ENCODE data around the gene LSM14A. TPM values are rescaled to one million over a fixed set of nuclear protein-coding genes. Genes with fewer than 3 reads are reported as not detected.

The LSM14A gene
- 100 to 1,000 TPM in 1 of 4 donors, 10 to 100 TPM in 3; 51.5 to 110 (median 62.9) TPM for total RNA-seq

DNA sequence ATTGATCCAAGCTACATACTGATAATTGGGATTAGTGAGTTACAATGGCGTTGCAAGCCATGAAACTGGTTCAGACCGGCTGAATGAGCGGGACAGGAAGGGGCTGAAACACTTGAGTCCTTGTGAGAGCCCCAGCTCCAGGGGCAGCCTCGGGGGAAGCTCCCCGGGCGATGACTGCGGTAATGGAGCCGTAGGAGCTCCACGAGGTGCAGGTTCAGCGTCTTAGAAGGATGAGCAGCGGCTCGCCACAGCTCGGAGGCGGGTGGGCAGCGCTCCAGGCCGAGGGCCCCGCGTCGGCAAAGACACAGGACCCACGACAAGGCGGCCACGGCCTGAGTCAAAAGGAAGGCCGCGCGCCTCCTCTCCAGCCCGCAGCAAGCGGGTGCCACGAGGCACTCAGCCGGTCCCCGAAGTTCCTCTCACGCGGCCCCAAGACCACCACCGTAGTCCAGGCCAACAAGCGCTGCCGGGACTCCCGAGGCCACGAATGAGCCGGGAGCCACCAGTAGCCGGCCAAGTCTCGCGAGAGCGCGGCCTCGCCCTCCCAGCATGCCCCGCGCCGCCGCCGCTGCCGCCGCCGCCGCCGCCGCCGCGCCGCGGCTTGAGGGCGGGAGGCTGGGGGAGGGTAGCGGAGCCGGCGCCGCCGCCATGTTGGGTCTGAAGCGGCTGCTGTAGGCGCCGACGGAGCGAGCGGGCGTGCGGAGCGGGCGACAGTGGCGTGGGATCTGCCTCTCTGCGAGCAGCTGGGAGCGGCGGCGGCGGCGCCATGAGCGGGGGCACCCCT lies at the start of gene LSM14A:
Gene LSM14A, plus strand, starts transcription at position 628 of the 784 bp plus-strand sequence. Its CDS starts 139 bp downstream, at position 767.
- no peaks in the 10 kb centered on the region for H3K36me3 ChIP-seq
- peak within 1 kb of the TSS; percentile 98 to 100 (median 100) for H3K27ac ChIP-seq
- peaks cover 4 to 49% (median 29%) of the 10 kb centered on the region in 3 donors for H3K4me1 ChIP-seq
- no peaks in the 10 kb centered on the region for H3K27me3 ChIP-seq
- WGBS, 2 donors = 0% methylated on average over 3 to 13 of the region's 83 CpGs
- peak; percentile 63 for DNase-seq
- no peaks in the 10 kb centered on the region for H3K9me3 ChIP-seq
- intact Hi-C loops (cut with DNase I) = no loop called here
- TF ChIP-seq CTCF (IDR thresholded peaks at IDR 0.05) (peak in 1 of 6 experiments; percentile 7), POLR2A (IDR thresholded peaks at IDR 0.05) (peak in 3 of 4 donors; percentile 23 to 76 (median 71))
- H3K4me3 ChIP-seq = peak within 1 kb of the TSS; percentile 85 to 98 (median 94)

GRCh38 chr19:34124828-34125227 lies 47.5 kb upstream of the LSM14A start:
- H3K27me3 ChIP-seq = no peaks in the 10 kb centered on the region
- intact Hi-C loops (cut with DNase I) = no loop called here
- DNase-seq = no peak
- TF ChIP-seq CTCF (IDR thresholded peaks at IDR 0.05) (no peak), POLR2A (IDR thresholded peaks at IDR 0.05) (no peak)
- no peak overlapping the region for H3K4me3 ChIP-seq
- no peaks in the 10 kb centered on the region for H3K4me1 ChIP-seq
- WGBS, 2 donors = 0% methylated on average over 1 of the region's 1 CpG; no CpG with 5 or more reads in 1 of the 2 donors
- no peaks in the 10 kb centered on the region for H3K9me3 ChIP-seq
- no peaks in the 10 kb centered on the region for H3K36me3 ChIP-seq
- no peak overlapping the region for H3K27ac ChIP-seq

GRCh38 chr19:34126966-34127365 lies 45.3 kb upstream of the LSM14A start:
- Histone ChIP-seq H3K36me3 (no peaks in the 10 kb centered on the region), H3K27me3 (no peaks in the 10 kb centered on the region), H3K9me3 (no peaks in the 10 kb centered on the region), H3K27ac (no peak overlapping the region), H3K4me1 (no peaks in the 10 kb centered on the region), H3K4me3 (no peak overlapping the region)
- TF ChIP-seq CTCF (IDR thresholded peaks at IDR 0.05) (no peak), POLR2A (IDR thresholded peaks at IDR 0.05) (no peak)
- intact Hi-C loops (cut with DNase I) = no loop called here
- no peak for DNase-seq
- WGBS, 2 donors = 59 to 93% methylated on average over 2 to 4 of the region's 8 CpGs

DNA sequence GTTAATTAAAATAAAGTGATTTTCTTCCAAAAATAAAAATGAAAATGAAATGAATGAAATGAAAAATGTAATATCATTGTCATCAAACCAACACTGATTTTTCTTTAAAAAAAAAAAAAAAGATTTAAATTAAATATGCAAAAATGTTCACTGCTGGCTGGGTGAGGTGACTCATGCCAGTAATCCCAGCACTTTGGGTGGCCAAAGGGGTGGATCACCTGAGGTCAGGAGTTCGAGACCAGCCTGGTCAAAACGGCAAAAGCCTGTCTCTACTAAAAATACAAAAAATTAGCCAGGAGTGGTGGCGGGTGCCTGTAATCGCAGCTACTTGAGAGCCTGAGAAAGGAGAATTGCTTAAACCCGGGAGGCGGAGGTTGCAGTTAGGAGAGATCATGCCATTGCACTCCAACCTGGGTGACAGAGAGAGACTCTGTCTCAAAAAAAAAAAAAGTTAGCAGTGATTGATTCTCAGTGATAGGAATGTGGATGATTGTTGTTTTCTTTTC lies 44.6 kb upstream of the LSM14A start:
- intact Hi-C loops (cut with DNase I) = no loop called here
- H3K9me3 ChIP-seq = no peaks in the 10 kb centered on the region
- no peak overlapping the region for H3K4me3 ChIP-seq
- H3K36me3 ChIP-seq = no peaks in the 10 kb centered on the region
- no peak overlapping the region for H3K27ac ChIP-seq
- 78 to 82% methylated on average over 6 of the region's 6 CpGs for WGBS, 2 donors
- H3K27me3 ChIP-seq = no peaks in the 10 kb centered on the region
- no peak for TF ChIP-seq CTCF (IDR thresholded peaks at IDR 0.05)
- no peak for TF ChIP-seq POLR2A (IDR thresholded peaks at IDR 0.05)
- no peak for DNase-seq
- H3K4me1 ChIP-seq = no peaks in the 10 kb centered on the region

DNA sequence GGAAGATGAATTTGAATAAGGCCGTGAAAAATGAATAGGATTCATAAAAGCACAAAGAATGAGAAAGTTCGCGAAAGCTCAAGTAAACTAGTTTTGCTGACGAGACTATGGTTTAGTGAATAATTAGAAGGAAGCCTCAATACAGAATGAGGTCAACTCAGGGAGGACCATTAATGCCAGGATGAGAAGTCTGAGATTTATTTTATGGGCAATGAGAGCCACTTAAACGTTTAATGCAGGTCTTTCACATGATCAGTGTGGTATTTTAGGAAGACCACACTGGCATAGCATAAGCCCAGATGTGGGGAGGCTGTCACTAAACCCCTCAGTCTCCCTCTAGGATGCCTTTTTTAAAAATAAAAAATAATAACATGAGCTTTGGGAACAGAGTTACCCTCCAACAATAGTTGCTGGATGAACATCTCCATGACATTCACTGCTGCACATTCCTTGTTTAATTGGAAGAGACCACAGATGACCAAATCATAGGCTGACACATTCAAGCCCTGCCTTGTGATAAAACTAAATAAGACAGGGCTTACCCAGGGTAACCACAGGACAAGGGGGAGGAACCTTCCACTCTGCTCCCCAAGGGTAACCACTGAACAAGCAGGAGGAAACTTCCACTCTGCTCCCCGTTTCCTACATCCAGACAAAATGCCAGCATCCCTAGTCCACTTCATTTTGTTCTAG lies 43.6 kb upstream of the LSM14A start:
- intact Hi-C loops (cut with DNase I) = no loop called here
- no peaks in the 10 kb centered on the region for H3K36me3 ChIP-seq
- 54 to 65% methylated on average over 6 of the region's 6 CpGs for WGBS, 2 donors
- peaks cover 0 to 2% (median 0%) of the 10 kb centered on the region in 3 donors for H3K4me1 ChIP-seq
- H3K9me3 ChIP-seq = no peaks in the 10 kb centered on the region
- H3K27me3 ChIP-seq = no peaks in the 10 kb centered on the region
- no peak for TF ChIP-seq CTCF (IDR thresholded peaks at IDR 0.05)
- TF ChIP-seq POLR2A (IDR thresholded peaks at IDR 0.05) = no peak
- no peak overlapping the region for H3K27ac ChIP-seq
- H3K4me3 ChIP-seq = no peak overlapping the region
- no peak for DNase-seq
